DOHH2 (cell line): ENCODE data around the gene SIGLEC7.

ENCODE experiments used
- H3F3A ChIP-seq: fragments of 200-600 bp; sonication (generic), shearing (Covaris generic); 2 replicates; pipeline ENCODE4 v1.6.0; 2016; ENCODE audit warnings: antibody characterized with exemption, mild to moderate bottlenecking; ENCODE audit not compliant: control insufficient read depth, insufficient read depth
- H3K27ac ChIP-seq: fragments of 200-600 bp; sonication (generic); 2 replicates; pipeline ENCODE4 v1.5.1; 2014; ENCODE audit warnings: low read depth, mild to moderate bottlenecking, low read length, moderate library complexity
- H3K27me3 ChIP-seq: fragments of 200-600 bp; sonication (generic); 2 replicates; pipeline ENCODE4 v1.6.1; 2014; ENCODE audit warnings: mild to moderate bottlenecking, low read length, mixed read lengths; ENCODE audit not compliant: control insufficient read depth
- H3K36me3 ChIP-seq: fragments of 200-600 bp; sonication (generic); 2 replicates; pipeline ENCODE4 v1.6.1; 2014; ENCODE audit warnings: mild to moderate bottlenecking, low read length, moderate library complexity, mixed read lengths; ENCODE audit not compliant: control insufficient read depth
- H3K4me1 ChIP-seq: fragments of 200-600 bp; sonication (generic); 2 replicates; pipeline ENCODE4 v1.6.1; 2014; ENCODE audit warnings: mild to moderate bottlenecking, low read length, mixed read lengths; ENCODE audit not compliant: control insufficient read depth
- H3K4me2 ChIP-seq: fragments of 200-600 bp; sonication (generic); 2 replicates; pipeline ENCODE4 v1.6.0; 2014; ENCODE audit warnings: mild to moderate bottlenecking, low read length, moderate library complexity
- H3K4me3 ChIP-seq: fragments of 200-600 bp; sonication (generic); 2 replicates; pipeline ENCODE4 v1.5.1; 2014; ENCODE audit warnings: mild to moderate bottlenecking, low read length, mixed read lengths
- H3K79me2 ChIP-seq: fragments of 200-600 bp; sonication (generic); 2 replicates; pipeline ENCODE4 v1.6.1; 2014; ENCODE audit warnings: mild to moderate bottlenecking, low read length, mixed read lengths; ENCODE audit not compliant: control insufficient read depth
- H3K9me2 ChIP-seq: fragments of 200-600 bp; sonication (generic); replicated peaks from 2 replicates; pipeline ENCODE4 v1.6.1; 2014; ENCODE audit warnings: mild to moderate bottlenecking, low read length, mixed read lengths; ENCODE audit not compliant: control insufficient read depth
- H3K9me3 ChIP-seq: fragments of 200-600 bp; sonication (generic); 2 replicates; pipeline ENCODE4 v1.6.1; 2014; ENCODE audit warnings: antibody characterized with exemption, low read length, mixed read lengths; ENCODE audit not compliant: control insufficient read depth, insufficient read depth
- H4K20me1 ChIP-seq: fragments of 200-600 bp; sonication (generic); 2 replicates; pipeline ENCODE4 v1.6.0; 2014; ENCODE audit warnings: low read depth, mild to moderate bottlenecking, antibody characterized with exemption, low read length, moderate library complexity; ENCODE audit not compliant: control insufficient read depth, insufficient read depth
- CTCF ChIP-seq: fragments of 200-600 bp; sonication (generic); IDR thresholded peaks from one replicate; pipeline ENCODE4 v1.5.1; 2014; ENCODE audit warnings: antibody characterized with exemption, mild to moderate bottlenecking, low read depth, low read length; ENCODE audit not compliant: poor library complexity, severe bottlenecking
- EZH2phosphoT487 ChIP-seq: fragments of 200-600 bp; sonication (generic); IDR thresholded peaks from 2 replicates; pipeline ENCODE4 v1.6.1; 2017; ENCODE audit warnings: borderline replicate concordance, mild to moderate bottlenecking, antibody characterized with exemption, low read length, moderate library complexity, mixed read lengths

SIGLEC7 gene

GRCh38 chr19:51187395-51188226, 45.5 kb downstream of the SIGLEC7 start:
- H3K9me2 ChIP-seq: no peaks in the 10 kb centered on the region
- TF ChIP-seq EZH2phosphoT487: no peak
- TF ChIP-seq CTCF: no peak
- H3K36me3 ChIP-seq: no peaks in the 10 kb centered on the region
- no peaks in the 10 kb centered on the region for H4K20me1 ChIP-seq
- H3F3A ChIP-seq: no peaks in the 10 kb centered on the region
- no peaks in the 10 kb centered on the region for H3K27me3 ChIP-seq
- no peaks in the 10 kb centered on the region for H3K79me2 ChIP-seq
- H3K4me1 ChIP-seq: 0 out of 2 replicates have a peak, but pooled peaks cover 2% of the 10 kb centered on the region
- H3K4me2 ChIP-seq: no peak overlapping the region
- H3K4me3 ChIP-seq: no peak overlapping the region
- no peaks in the 10 kb centered on the region for H3K9me3 ChIP-seq
- no peak overlapping the region for H3K27ac ChIP-seq

GRCh38 chr19:51188227-51188559, 46.1 kb downstream of the SIGLEC7 start:
- Histone ChIP-seq H3K9me2 (no peaks in the 10 kb centered on the region), H3K27me3 (no peaks in the 10 kb centered on the region), H3K4me2 (no peak overlapping the region)

GRCh38 chr19:51192689-51193088, 50.6 kb downstream of the SIGLEC7 start:
- Histone ChIP-seq H3F3A (no peaks in the 10 kb centered on the region), H3K4me1 (no peaks in the 10 kb centered on the region), H3K79me2 (no peaks in the 10 kb centered on the region), H3K9me2 (no peaks in the 10 kb centered on the region), H3K27ac (no peak overlapping the region), H3K27me3 (no peaks in the 10 kb centered on the region), H3K4me3 (no peak overlapping the region), H3K36me3 (no peaks in the 10 kb centered on the region), H3K9me3 (no peaks in the 10 kb centered on the region), H4K20me1 (no peaks in the 10 kb centered on the region), H3K4me2 (no peak overlapping the region)
- no peak for TF ChIP-seq CTCF
- no peak for TF ChIP-seq EZH2phosphoT487

More at GRCh38 chr19:51188227-51188559, 46.1 kb downstream of the SIGLEC7 start:
- Histone ChIP-seq H3K79me2 (no peaks in the 10 kb centered on the region), H3F3A (no peaks in the 10 kb centered on the region), H4K20me1 (no peaks in the 10 kb centered on the region), H3K4me1 (0 out of 2 replicates have a peak, but pooled peaks cover 2% of the 10 kb centered on the region), H3K36me3 (no peaks in the 10 kb centered on the region), H3K27ac (no peak overlapping the region), H3K9me3 (no peaks in the 10 kb centered on the region), H3K4me3 (no peak overlapping the region)
- TF ChIP-seq EZH2phosphoT487: no peak
- no peak for TF ChIP-seq CTCF
